22Rv1 (cell line): Measurements from ENCODE around the gene SAXO1.

Experiments
- CTCF ChIP-seq: fragments of 450-650 bp; IDR thresholded peaks from 2 replicates; pipeline ENCODE4 v1.5.1; 2017; ENCODE audit warnings: mild to moderate bottlenecking
- ZFX ChIP-seq: fragments of 450-650 bp; IDR thresholded peaks from 2 replicates; pipeline ENCODE4 v1.6.1; 2017; ENCODE audit warnings: antibody characterized with exemption, borderline replicate concordance

GRCh38 chr9:18951936-18952335 lies 81.1 kb downstream of the SAXO1 start:
- TF ChIP-seq CTCF, result no peak
- no peak for TF ChIP-seq ZFX
